Ureter (tissue), 1 donor: ENCODE data around the gene LYVE1. TPM values are rescaled to one million over a fixed set of nuclear protein-coding genes. Genes with fewer than 3 reads are reported as not detected.
"Not testable (repeated sequence)": the region's sequence is repeated elsewhere in the genome, so short reads cannot be mapped to it uniquely, and the experiment has no call there.

Experiments
- DNase-seq: peaks from one replicate; pipeline ENCODE4 v3.0.0-alpha.2; 2020; ENCODE audit warnings: low spot score
- total RNA-seq: library from RNA; stranded (reverse); gene quantifications from one replicate; pipeline ENCODE4 v1.2.4, GENCODE V29; 2023
- donor health status: DM: yes; HTN: yes; CAD: no.

LYVE1 gene
- 30.8 TPM for total RNA-seq

GRCh38 chr11:10568486-10568941 is at the start of gene LYVE1:
Gene LYVE1 (minus strand): TSS chr11:10568665. CDS start chr11:10568532, 133 bp downstream.
- no peak for DNase-seq

- DNase-seq = no peak
Observed at GRCh38 chr11:10617551-10617950, 49.1 kb upstream of the LYVE1 start.

- DNase-seq = no peak
Observed at GRCh38 chr11:10611979-10612862, 43.8 kb upstream of the LYVE1 start.

GRCh38 chr11:10609636-10610035 is 41.2 kb upstream of the LYVE1 start:
- no peak for DNase-seq

GRCh38 chr11:10608584-10608983 is 40.1 kb upstream of the LYVE1 start:
- DNase-seq = no peak

GRCh38 chr11:10607462-10608132 is 39.1 kb upstream of the LYVE1 start:
- DNase-seq = no peak

GRCh38 chr11:10606536-10607208 is 38.2 kb upstream of the LYVE1 start:
- no peak for DNase-seq

- DNase-seq = no peak
Observed at GRCh38 chr11:10605941-10606381, 37.5 kb upstream of the LYVE1 start.

- DNase-seq = no peak
Observed at GRCh38 chr11:10604798-10605197, 36.3 kb upstream of the LYVE1 start.

- DNase-seq = no peak
Observed at GRCh38 chr11:10604340-10604748, 35.9 kb upstream of the LYVE1 start.

- DNase-seq = no peak
Observed at GRCh38 chr11:10603721-10604297, 35.3 kb upstream of the LYVE1 start.

GRCh38 chr11:10602945-10603344 is 34.5 kb upstream of the LYVE1 start:
- DNase-seq = no peak

GRCh38 chr11:10602366-10602765 is 33.9 kb upstream of the LYVE1 start:
- DNase-seq = no peak

- DNase-seq = no peak
Observed at GRCh38 chr11:10601837-10602236, 33.4 kb upstream of the LYVE1 start.

- no peak for DNase-seq
Observed at GRCh38 chr11:10600570-10601248, 32.2 kb upstream of the LYVE1 start.

GRCh38 chr11:10599388-10600175 is 31.1 kb upstream of the LYVE1 start:
- DNase-seq = no peak

GRCh38 chr11:10598816-10599215 is 30.4 kb upstream of the LYVE1 start:
- no peak for DNase-seq

- no peak for DNase-seq
Observed at GRCh38 chr11:10597877-10598351, 29.4 kb upstream of the LYVE1 start.

GRCh38 chr11:10595840-10596239 is 27.4 kb upstream of the LYVE1 start:
- not testable (repeated sequence) for DNase-seq

- DNase-seq = no peak
Observed at GRCh38 chr11:10594407-10594806, 25.9 kb upstream of the LYVE1 start.
